ENCODE measurements around the gene DNAH14.

DNAH14 gene

GRCh38 chr1:225400968-225401367 is 471.5 kb downstream of the DNAH14 start:
- TF ChIP-seq CTCF (IDR thresholded peaks at IDR 0.05) = no peak

GRCh38 chr1:225406976-225407725 is 477.7 kb downstream of the DNAH14 start:
- no peak for TF ChIP-seq CTCF (IDR thresholded peaks at IDR 0.05)

- TF ChIP-seq CTCF (IDR thresholded peaks at IDR 0.05) = no peak
Observed at GRCh38 chr1:225407755-225408154, 478.3 kb downstream of the DNAH14 start.

GRCh38 chr1:225408249-225408648 is 478.8 kb downstream of the DNAH14 start:
- TF ChIP-seq CTCF (IDR thresholded peaks at IDR 0.05) = no peak

GRCh38 chr1:225409051-225409450 is 479.6 kb downstream of the DNAH14 start:
- TF ChIP-seq CTCF (IDR thresholded peaks at IDR 0.05) = no peak

GRCh38 chr1:225410036-225410435 is 480.6 kb downstream of the DNAH14 start:
- no peak for TF ChIP-seq CTCF (IDR thresholded peaks at IDR 0.05)

GRCh38 chr1:225412321-225412720 is 482.8 kb downstream of the DNAH14 start:
- no peak for TF ChIP-seq CTCF (IDR thresholded peaks at IDR 0.05)
